ENCODE measurements around the gene PROS1. TPM values are rescaled to one million over a fixed set of nuclear protein-coding genes. Genes with fewer than 3 reads are reported as not detected.
A peak's percentile ranks its signal among the peaks of the same experiment; 100 is the strongest.

The PROS1 gene
- total RNA-seq, result 38.0 TPM
- long read RNA-seq, transcript PROS1-202 (15 exons, 3,583 nt), result major isoform, 165 of 193 reads
- long read RNA-seq, partial matches to known transcripts, result 12 of 193 reads
- long read RNA-seq, other reads (novel, unspliced or antisense), result 11 of 193 reads

- peak; percentile 89 for DNase-seq
- intact Hi-C loops (cut with micrococcal nuclease), result no loop called here
- peak; percentile 98 for ATAC-seq
These were observed at the start of gene PROS1 for GRCh38 chr3:93973131-93974126. Gene PROS1, minus strand, starts transcription at chr3:93973896. Its CDS starts 147 bp downstream, at chr3:93973749.

GRCh38 chr3:94020293-94020692 is 46.6 kb upstream of the PROS1 start:
- no peak for ATAC-seq
- intact Hi-C loops (cut with micrococcal nuclease), result no loop called here
- no peak for DNase-seq

- no peak for ATAC-seq
- no peak for DNase-seq
- intact Hi-C loops (cut with micrococcal nuclease), result no loop called here
These were observed 46.0 kb upstream of the PROS1 start for GRCh38 chr3:94019659-94020058.

- intact Hi-C loops (cut with micrococcal nuclease), result no loop called here
These were observed 41.3 kb upstream of the PROS1 start for GRCh38 chr3:94015025-94015424.

GRCh38 chr3:94012185-94012584 is 38.5 kb upstream of the PROS1 start:
- ATAC-seq (no peak), DNase-seq (no peak)
- intact Hi-C loops (cut with micrococcal nuclease), result no loop called here

More at GRCh38 chr3:94015025-94015424, 41.3 kb upstream of the PROS1 start:
- no peak for DNase-seq
- ATAC-seq, result no peak

- ATAC-seq (no peak), DNase-seq (no peak)
- intact Hi-C loops (cut with micrococcal nuclease), result no loop called here
These were observed 37.6 kb upstream of the PROS1 start for GRCh38 chr3:94011233-94011711.

- intact Hi-C loops (cut with micrococcal nuclease), result no loop called here
These were observed 35.9 kb upstream of the PROS1 start for GRCh38 chr3:94009608-94010007.

GRCh38 chr3:94008253-94008652 is 34.6 kb upstream of the PROS1 start:
- ATAC-seq (no peak), DNase-seq (no peak)
- intact Hi-C loops (cut with micrococcal nuclease), result no loop called here

More at GRCh38 chr3:94009608-94010007, 35.9 kb upstream of the PROS1 start:
- no peak for DNase-seq
- ATAC-seq, result no peak

- ATAC-seq (peak; percentile 72), DNase-seq (no peak)
- intact Hi-C loops (cut with micrococcal nuclease), result loop anchor here (5.0 kb wide), 1 partner anchor 63 kb away; no protein-coding TSS in a partner anchor
These were observed 30.7 kb upstream of the PROS1 start for GRCh38 chr3:94004301-94004910.

- no peak for DNase-seq
- no peak for ATAC-seq
- intact Hi-C loops (cut with micrococcal nuclease), result loop anchor here (5.0 kb wide), 1 partner anchor 65 kb away; no protein-coding TSS in a partner anchor
These were observed 28.3 kb upstream of the PROS1 start for GRCh38 chr3:94001827-94002495.

- intact Hi-C loops (cut with micrococcal nuclease), result loop anchor here (5.0 kb wide), 1 partner anchor 66 kb away; no protein-coding TSS in a partner anchor
- no peak for DNase-seq
- ATAC-seq, result peak; percentile 28
These were observed 27.5 kb upstream of the PROS1 start for GRCh38 chr3:94001191-94001590.

GRCh38 chr3:93994056-93994455 is 20.4 kb upstream of the PROS1 start:
- no peak for ATAC-seq
- no peak for DNase-seq
- intact Hi-C loops (cut with micrococcal nuclease), result no loop called here

- intact Hi-C loops (cut with micrococcal nuclease), result no loop called here
- no peak for ATAC-seq
- no peak for DNase-seq
These were observed 18.5 kb upstream of the PROS1 start for GRCh38 chr3:93992207-93992606.

- no peak for DNase-seq
- ATAC-seq, result no peak
- intact Hi-C loops (cut with micrococcal nuclease), result no loop called here
These were observed 17.9 kb upstream of the PROS1 start for GRCh38 chr3:93991631-93992030.

- no peak for ATAC-seq
- DNase-seq, result no peak
- intact Hi-C loops (cut with micrococcal nuclease), result no loop called here
These were observed 15.5 kb upstream of the PROS1 start for GRCh38 chr3:93989241-93989640.

GRCh38 chr3:93988764-93989163 is 15.1 kb upstream of the PROS1 start:
- intact Hi-C loops (cut with micrococcal nuclease), result no loop called here
- DNase-seq (no peak), ATAC-seq (no peak)

- ATAC-seq (no peak), DNase-seq (no peak)
- intact Hi-C loops (cut with micrococcal nuclease), result no loop called here
These were observed 14.6 kb upstream of the PROS1 start for GRCh38 chr3:93988283-93988682.

- DNase-seq (no peak), ATAC-seq (no peak)
- intact Hi-C loops (cut with micrococcal nuclease), result no loop called here
These were observed 10.9 kb upstream of the PROS1 start for GRCh38 chr3:93984618-93985017.

- no peak for DNase-seq
- intact Hi-C loops (cut with micrococcal nuclease), result no loop called here
These were observed 9.7 kb upstream of the PROS1 start for GRCh38 chr3:93983408-93983807.

More at GRCh38 chr3:93983408-93983807, 9.7 kb upstream of the PROS1 start:
- no peak for ATAC-seq
